GM12878 (cell line): ENCODE measurements around the gene B4GALT5. TPM values are rescaled to one million over a fixed set of nuclear protein-coding genes. Genes with fewer than 3 reads are reported as not detected.

ENCODE experiments used
- ATAC-seq: fragments of 200-7000 bp; cut with Tn5 transposase; 3 replicates; pipeline ENCODE4 v1.9.1; 2020; ENCODE audit warnings: mild to moderate bottlenecking, moderate library complexity
- BruUV-seq: library from RNA; stranded (reverse); fragments of 400-500 nt; replicated peaks from 2 replicates; lab custom pipeline; 2021; lab: Mats Ljungman, UMichigan
- CTCF ChIA-PET: fragments of 300-600 bp; sonication (Branson Sonifier 250); formaldehyde crosslinking; extraction: SDS; loops from one replicate; lab custom pipeline; 2021; ENCODE audit warnings: inconsistent platforms; lab: Yijun Ruan, JAX
- POLR2A ChIA-PET: fragments of 350-600 bp; formaldehyde crosslinking; extraction: SDS; loops from one replicate; lab custom pipeline; 2021; ENCODE audit warnings: inconsistent platforms; lab: Charles Lee
- RAD21 ChIA-PET: fragments of 300-600 bp; sonication (Branson Sonifier 250); formaldehyde crosslinking; loops from one replicate; lab custom pipeline; 2023; ENCODE audit warnings: antibody characterized with exemption; ENCODE audit not compliant: unreplicated experiment; lab: Charles Lee
- SMC1A ChIA-PET: fragments of 300-600 bp; sonication (Branson Sonifier 250); formaldehyde crosslinking; loops from one replicate; lab custom pipeline; 2023; ENCODE audit not compliant: unreplicated experiment, uncharacterized antibody; lab: Charles Lee
- DNase-seq: peaks from one replicate; pipeline ENCODE4 v3.0.0-alpha.2; 2011; ENCODE audit warnings: low read depth, low spot score
- FAIRE-seq: peaks from 3 replicates; lab custom pipeline; 2011; peaks lifted over from hg19 to GRCh38; lab: Jason Lieb, UNC
- H2AFZ ChIP-seq: 2 replicates; pipeline ENCODE4 v1.6.0; 2011; ENCODE audit warnings: low read depth, low read length, control low read depth; ENCODE audit not compliant: control insufficient read depth
- H3K27ac ChIP-seq: 2 replicates; pipeline ENCODE4 v1.5.1; 2011; ENCODE audit warnings: control low read depth; ENCODE audit not compliant: control insufficient read depth, insufficient read depth
- H3K27me3 ChIP-seq, 2 experiments: replicated peaks in 1 of 2; 2 replicates each; pipeline versions ENCODE4 v1.6.0 to v1.6.1; 2011; ENCODE audit warnings: low read length in 1 of 2; ENCODE audit not compliant: control insufficient read depth in 2 of 2, insufficient read depth in 2 of 2
- H3K36me3 ChIP-seq, 2 experiments: 2 replicates each; pipeline ENCODE4 v1.5.1; 2011; ENCODE audit warnings: low read length in 1 of 2; ENCODE audit not compliant: control insufficient read depth in 2 of 2, insufficient read depth in 2 of 2
- H3K4me1 ChIP-seq: 2 replicates; pipeline ENCODE4 v1.6.1; 2011; ENCODE audit warnings: mild to moderate bottlenecking, low read length, moderate library complexity, mixed read lengths; ENCODE audit not compliant: control insufficient read depth, insufficient read depth
- H3K4me2 ChIP-seq: 2 replicates; pipeline ENCODE4 v1.6.0; 2011; ENCODE audit warnings: control low read depth; ENCODE audit not compliant: control insufficient read depth, insufficient read depth
- H3K4me3 ChIP-seq: fragments of 200-600 bp; sonication (generic); 2 replicates; pipeline ENCODE4 v1.5.1; 2016
- H3K79me2 ChIP-seq: 2 replicates; pipeline ENCODE4 v1.6.0; 2011; ENCODE audit warnings: low read length; ENCODE audit not compliant: control insufficient read depth, insufficient read depth
- H3K9ac ChIP-seq: 2 replicates; pipeline ENCODE4 v1.8.0; 2011; ENCODE audit warnings: low read length, control low read depth, mixed read lengths; ENCODE audit not compliant: control insufficient read depth, insufficient read depth
- H3K9me3 ChIP-seq: replicated peaks from 3 replicates; pipeline ENCODE4 v1.5.1; 2011; ENCODE audit warnings: mild to moderate bottlenecking, low read length; ENCODE audit not compliant: control insufficient read depth, insufficient read depth
- H4K20me1 ChIP-seq: 2 replicates; pipeline ENCODE4 v1.6.0; 2011; ENCODE audit not compliant: control insufficient read depth, insufficient read depth
- ATF3 ChIP-seq: IDR thresholded peaks from 2 replicates; pipeline ENCODE4 v1.6.1; 2011; ENCODE audit warnings: low read depth, mild to moderate bottlenecking, low read length, moderate library complexity, borderline replicate concordance; ENCODE audit errors: extremely low read depth
- E2F4 ChIP-seq: IDR thresholded peaks from 2 replicates; pipeline ENCODE4 v1.6.1; 2012; ENCODE audit warnings: low read depth, low read length, improper control_type of control experiment
- EED ChIP-seq: sonication (generic); IDR thresholded peaks from 2 replicates; pipeline ENCODE4 v1.6.1; 2016; ENCODE audit warnings: antibody characterized with exemption, low read depth
- EP300 ChIP-seq, 2 experiments: fragments of 150-350 bp in 1 of 2; IDR thresholded peaks; 2 replicates each; pipeline ENCODE4 v1.6.1; 2011 to 2012; ENCODE audit warnings: low read depth in 2 of 2, low read length in 2 of 2, borderline replicate concordance in 1 of 2, improper control_type of control experiment in 1 of 2, inconsistent platforms in 1 of 2; ENCODE audit not compliant: control insufficient read depth in 1 of 2
- GABPA ChIP-seq: IDR thresholded peaks from 2 replicates; pipeline ENCODE4 v1.6.1; 2014; ENCODE audit warnings: antibody characterized with exemption, low read depth, mild to moderate bottlenecking, inconsistent platforms
- HDAC2 ChIP-seq: fragments of 200-600 bp; sonication (generic); IDR thresholded peaks from 2 replicates; pipeline ENCODE4 v1.6.1; 2017
- HDGF ChIP-seq: fragments of 450-650 bp; IDR thresholded peaks from 2 replicates; pipeline ENCODE4 v1.6.1; 2016; ENCODE audit warnings: antibody characterized with exemption
- IKZF1 ChIP-seq: fragments of 450-650 bp; conservative IDR thresholded peaks from 2 replicates; pipeline ENCODE4 v1.6.1; 2017; ENCODE audit warnings: antibody characterized with exemption, mild to moderate bottlenecking
- IKZF2 ChIP-seq, 2 experiments: fragments of 450-650 bp; IDR thresholded peaks; 2 replicates each; pipeline ENCODE4 v1.6.1; 2017; ENCODE audit warnings: mild to moderate bottlenecking in 2 of 2, moderate library complexity in 2 of 2
- IRF5 ChIP-seq: fragments of 450-650 bp; IDR thresholded peaks from 2 replicates; pipeline ENCODE4 v1.6.1; 2017; ENCODE audit warnings: borderline replicate concordance
- KAT2A ChIP-seq: conservative IDR thresholded peaks from 2 replicates; pipeline ENCODE4 v1.6.1; 2011; ENCODE audit warnings: low read depth, low read length; ENCODE audit not compliant: control insufficient read depth
- NFYB ChIP-seq: IDR thresholded peaks from 2 replicates; pipeline ENCODE4 v1.6.1; 2011; ENCODE audit warnings: low read depth, mild to moderate bottlenecking, low read length, improper control_type of control experiment, moderate library complexity; ENCODE audit not compliant: insufficient read depth
- SMAD1 ChIP-seq: fragments of 450-650 bp; IDR thresholded peaks from 2 replicates; pipeline ENCODE4 v1.6.1; 2018; ENCODE audit warnings: mild to moderate bottlenecking, low read depth; ENCODE audit not compliant: partially characterized antibody
- ZNF274 ChIP-seq: IDR thresholded peaks from one replicate; pipeline ENCODE4 v1.8.0; 2011; ENCODE audit not compliant: insufficient read length, insufficient read depth
- ZNF687 ChIP-seq: fragments of 450-650 bp; IDR thresholded peaks from 2 replicates; pipeline ENCODE4 v1.6.1; 2017; ENCODE audit warnings: mild to moderate bottlenecking, moderate library complexity
- WGBS: methylation state at CpG from one replicate; pipeline ENCODE4 v1.1.6; 2016; ENCODE audit warnings: low lambda C conversion rate; ENCODE audit not compliant: insufficient replicate concordance, insufficient coverage; ENCODE audit errors: missing lambda C conversion rate; 5-methylcytosine and 5-hydroxymethylcytosine counted together
- in situ Hi-C: fragments of 300-500 bp; cut with MboI; formaldehyde crosslinking; loops from 9 replicates; pipeline ENCODE4 v1.14.3; 2018; ENCODE audit warnings: mixed read lengths
- intact Hi-C: fragments of 100-400 bp; cut with micrococcal nuclease; formaldehyde crosslinking; loops from one replicate; pipeline ENCODE4 v1.14.2; 2022; ENCODE audit not compliant: unreplicated experiment
- polyA plus RNA-seq, 11 experiments: library from polyadenylated mRNA; depleted of rRNA in 4 of 11; unstranded in 6 of 11; stranded (reverse) in 5 of 11; fragments of >200 nt; fragmentation: Nextera tagmentation in 4 of 11; fragmentation: Illumina TruSeq in 1 of 11; extraction: Ambion mirVana in 4 of 11; extraction: Trizol in 1 of 11; gene quantifications; 1 replicate in 1 of 11; 2 replicates in 10 of 11; pipeline versions ENCODE4 v1.2.1 to v1.2.3, GENCODE V29; 2011 to 2016; ENCODE audit warnings: inconsistent platforms in 2 of 11, missing spikeins in 2 of 11, low read depth in 1 of 11
- total RNA-seq, 4 experiments: library from RNA; depleted of rRNA in 3 of 4; stranded (reverse); fragments of >200 nt in 3 of 4; fragmentation: Illumina TruSeq in 1 of 4; extraction: Trizol in 1 of 4; gene quantifications; 2 replicates each; pipeline versions ENCODE4 v1.2.1 to v1.2.3, GENCODE V29; 2013 to 2021

The B4GALT5 gene
- total and polyA plus RNA-seq, 10 of the 15 experiments (the other 5 are each of a cell fraction or from before 2014, with no cell fraction given), result 2.0 to 55.5 (median 20.2) TPM

DNA sequence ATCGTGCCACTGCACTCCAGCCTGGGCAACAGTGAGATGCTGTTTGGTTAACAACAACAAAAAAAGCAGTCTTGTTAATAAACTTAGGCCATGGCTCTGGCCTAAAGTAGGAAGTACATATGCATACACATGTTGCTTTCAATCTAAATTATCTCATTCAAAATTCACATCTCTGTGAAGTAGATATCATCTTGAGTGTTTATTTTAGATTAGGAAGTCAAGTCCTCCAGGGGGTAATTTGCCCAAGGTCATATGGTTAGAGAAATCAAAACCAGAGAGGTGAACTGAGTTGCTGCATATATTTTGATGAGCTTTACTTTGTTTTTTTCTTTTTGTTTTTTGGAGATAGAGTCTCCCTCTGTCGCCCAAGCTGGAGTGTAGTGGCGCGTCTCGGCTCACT lies 52.8 kb downstream of the B4GALT5 start:
- Histone ChIP-seq H3K4me1 (peaks cover 52% of the 10 kb centered on the region), H2AFZ (no peak overlapping the region), H3K27ac (no peak overlapping the region), H4K20me1 (no peaks in the 10 kb centered on the region; the same call in 1 of the 2 replicates), H3K4me3 (no peak overlapping the region), H3K36me3 (peaks cover 2 to 6% of the 10 kb centered on the region in 2 experiments; a peak in 3 of 4 replicates), H3K4me2 (no peak overlapping the region), H3K9me3 (no peaks in the 10 kb centered on the region), H3K9ac (no peak overlapping the region), H3K79me2 (peaks cover 82% of the 10 kb centered on the region), H3K27me3 (no peaks in the 10 kb centered on the region)
- ChIA-PET POLR2A (interaction anchor here (1.3 kb wide), 1 partner anchor 33 kb away, joined by 3 read pairs; no protein-coding TSS in a partner anchor), CTCF (interaction anchor here (0.6 to 2.0 kb wide), 2 partner anchors 185 to 1273 kb away, joined by 3 to 10 read pairs; no protein-coding TSS in a partner anchor), RAD21 (no interaction called here), SMC1A (interaction anchor here (0.9 to 1.7 kb wide), 4 partner anchors 18 to 185 kb away, joined by 3 to 6 read pairs (median 4); no protein-coding TSS in a partner anchor)
- FAIRE-seq, result no peak
- ATAC-seq, result no peak
- 79% methylated on average over 5 of the region's 5 CpGs for WGBS
- BruUV-seq, result no TSS peak
- intact Hi-C loops, result no loop called here
- in situ Hi-C loops, result no loop called here
- TF ChIP-seq IRF5, result no peak
- no peak for TF ChIP-seq IKZF1
- TF ChIP-seq ZNF274, result no peak
- no peak for TF ChIP-seq GABPA
- no peak for TF ChIP-seq E2F4
- TF ChIP-seq KAT2A, result no peak
- no peak for TF ChIP-seq EP300 (IDR thresholded peaks at IDR 0.05; ENCODE audit: borderline replicate concordance in 1 of 2, control insufficient read depth in 1 of 2, low read depth in 2 of 2, low read length in 2 of 2)
- TF ChIP-seq NFYB, result no peak
- TF ChIP-seq IKZF2 (IDR thresholded peaks at IDR 0.05), result no peak
- no peak for TF ChIP-seq ATF3
- TF ChIP-seq SMAD1, result no peak
- no peak for TF ChIP-seq EED
- no peak for TF ChIP-seq ZNF687
- no peak for TF ChIP-seq HDAC2
- TF ChIP-seq HDGF, result no peak
- no peak for DNase-seq
